GM11168 (cell line): ENCODE results near the gene LEFTY1.

ENCODE experiments used
- in situ Hi-C: fragments of 300-500 bp; cut with MboI; formaldehyde crosslinking; loops from one replicate; pipeline ENCODE4 v1.12.0; 2022; ENCODE audit warnings: low sequenced_read_pairs; ENCODE audit not compliant: unreplicated experiment

Gene LEFTY1

DNA sequence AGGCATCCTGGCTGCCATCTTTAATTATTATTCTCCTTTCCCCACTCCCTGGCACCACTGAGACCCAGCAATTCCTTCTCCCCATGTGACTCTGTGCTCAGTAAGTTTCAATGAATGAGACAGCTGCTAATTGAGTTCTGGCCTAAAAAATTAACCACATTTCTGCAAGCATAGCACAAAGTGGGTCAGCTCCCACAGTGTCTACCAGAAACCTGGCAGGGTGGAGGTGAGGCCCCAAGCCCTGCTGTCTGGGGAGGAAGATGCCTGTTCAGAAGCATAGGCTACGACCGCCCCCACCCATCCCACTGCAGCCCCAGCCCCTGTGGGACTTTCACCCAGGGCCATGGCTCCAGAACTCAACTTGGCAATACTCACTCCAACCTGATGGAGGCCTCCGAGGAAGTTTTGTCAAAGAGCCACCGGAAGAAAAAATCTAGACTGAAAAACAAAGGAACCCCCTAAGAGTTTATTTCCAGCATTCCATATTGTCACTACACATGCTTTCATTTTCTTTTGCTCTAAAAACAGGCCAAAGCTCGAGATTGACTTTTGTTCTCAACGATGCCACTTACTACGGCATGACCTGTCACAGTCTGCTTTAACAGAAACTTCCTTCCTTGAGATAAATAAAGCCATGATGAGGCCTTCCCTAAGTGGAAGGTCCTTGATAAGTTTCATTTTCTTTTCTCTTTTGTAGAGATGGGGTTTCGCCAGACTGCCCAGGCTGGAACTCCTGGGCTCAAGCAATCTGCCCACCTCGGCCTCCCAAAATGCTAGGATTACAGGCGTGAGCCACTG, 33.2 kb downstream of the LEFTY1 start:
- in situ Hi-C loops = no loop called here

DNA sequence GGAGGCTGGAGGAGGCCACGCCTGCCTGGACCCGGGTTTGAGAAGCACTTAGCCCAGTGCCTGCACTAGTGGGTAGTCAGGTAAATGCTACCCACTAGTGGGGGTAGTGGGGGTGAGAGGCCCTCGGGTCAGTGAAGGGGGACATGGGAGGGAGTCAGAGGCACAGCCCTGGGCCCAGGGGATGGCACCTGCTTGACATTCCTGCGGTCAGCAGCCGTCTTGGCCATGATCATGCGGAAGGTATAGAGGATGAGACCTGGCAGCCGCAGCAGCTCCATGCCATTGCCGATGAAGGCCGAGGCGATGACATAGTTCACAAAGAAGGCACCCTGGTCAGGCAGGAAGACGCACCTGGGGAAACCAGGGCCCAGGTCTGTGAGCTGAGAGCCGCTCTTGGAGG, 35.5 kb downstream of the LEFTY1 start:
- in situ Hi-C loops = no loop called here

DNA sequence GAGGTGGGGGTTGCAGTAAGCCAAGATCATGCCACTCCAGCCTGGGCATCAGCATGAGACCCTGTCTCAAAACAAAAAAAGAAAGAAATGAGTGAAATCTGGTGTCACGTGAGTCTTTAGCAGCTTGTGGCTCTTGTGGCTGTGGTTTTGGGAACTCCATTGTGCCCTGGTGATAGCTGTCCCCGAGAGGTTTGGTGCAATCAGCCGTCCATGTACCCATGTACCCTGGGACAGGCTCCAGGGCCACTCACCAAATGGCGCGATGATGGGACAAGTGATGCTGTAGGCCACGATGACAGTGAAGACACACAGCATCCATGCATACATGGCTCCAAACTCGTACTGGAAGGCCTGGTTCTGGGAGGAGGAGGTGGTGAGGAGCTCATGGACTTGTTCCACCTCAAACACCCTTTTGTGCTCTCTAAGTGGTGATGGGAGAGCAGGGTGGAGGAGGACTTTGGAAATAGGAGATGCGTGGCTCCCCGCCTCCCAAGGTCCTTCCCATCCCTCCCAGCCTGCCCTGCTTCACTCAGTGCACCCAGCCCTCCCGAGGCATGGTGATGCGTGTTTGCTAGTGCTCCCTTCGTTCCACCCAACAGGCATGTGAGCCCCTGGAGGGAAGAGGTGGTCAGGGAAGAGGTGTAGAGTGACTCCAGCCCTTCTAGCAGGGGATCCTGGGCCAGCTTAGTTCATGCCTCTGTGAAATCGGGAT, 36.4 kb downstream of the LEFTY1 start:
- in situ Hi-C loops = no loop called here

DNA sequence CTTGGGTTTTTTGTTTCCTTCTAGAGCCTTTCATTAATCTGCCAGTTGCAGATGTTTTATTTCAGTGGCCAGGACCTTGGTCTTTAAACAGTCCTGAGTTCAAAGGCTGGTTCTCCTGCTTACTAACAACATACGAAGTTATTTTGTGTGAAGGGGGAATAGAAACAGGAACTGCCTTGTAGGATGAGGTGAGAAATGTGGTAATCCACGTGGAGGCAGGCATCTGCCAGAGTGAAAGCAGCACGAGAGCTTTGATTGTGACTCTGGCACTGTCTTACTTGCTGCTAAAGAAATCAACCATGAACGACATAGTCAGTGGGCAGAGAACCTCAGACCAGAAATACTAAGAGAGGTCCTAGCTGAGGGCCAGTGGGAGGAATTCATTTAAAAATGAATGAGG, 37.1 kb downstream of the LEFTY1 start:
- in situ Hi-C loops = no loop called here

DNA sequence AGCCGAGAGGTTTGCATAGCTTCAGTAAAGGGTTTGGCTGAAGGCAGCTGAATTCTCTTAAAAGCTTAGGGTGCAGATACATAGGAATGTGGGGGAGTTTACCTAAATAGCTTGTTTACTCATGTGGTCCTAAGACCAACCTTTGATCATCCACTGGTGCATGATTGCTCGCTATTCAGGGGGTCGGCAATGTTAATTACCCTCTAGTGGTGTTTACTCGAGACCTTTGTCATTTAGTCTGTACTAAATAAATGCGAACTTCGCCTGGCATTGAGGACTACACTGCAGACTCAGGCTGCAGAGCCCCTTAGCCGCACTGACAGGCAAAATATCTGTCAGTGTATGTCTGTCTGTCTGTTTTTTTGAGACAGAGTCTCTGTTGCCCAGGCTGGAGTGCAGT, 38.6 kb downstream of the LEFTY1 start:
- in situ Hi-C loops = no loop called here

DNA sequence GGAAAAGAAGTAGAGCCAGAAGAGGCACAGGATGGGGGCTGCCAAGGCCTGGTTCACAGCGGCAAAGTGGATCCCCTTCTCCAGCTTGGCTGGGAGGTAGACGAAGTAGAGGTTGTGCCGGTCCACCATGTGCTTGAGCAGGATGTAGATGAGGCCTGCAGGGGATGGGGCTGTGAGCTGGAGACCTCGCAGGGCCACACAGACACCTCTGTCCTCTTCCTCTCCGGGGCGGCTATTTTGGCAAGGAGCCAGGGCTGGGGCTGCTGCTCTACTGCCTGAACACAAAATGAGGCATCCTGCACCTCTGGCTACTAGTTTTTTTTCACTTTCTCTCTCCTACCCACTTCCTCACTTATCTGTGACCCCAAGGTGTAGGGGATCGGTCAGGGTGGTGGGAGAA, 39.0 kb downstream of the LEFTY1 start:
- in situ Hi-C loops = no loop called here

DNA sequence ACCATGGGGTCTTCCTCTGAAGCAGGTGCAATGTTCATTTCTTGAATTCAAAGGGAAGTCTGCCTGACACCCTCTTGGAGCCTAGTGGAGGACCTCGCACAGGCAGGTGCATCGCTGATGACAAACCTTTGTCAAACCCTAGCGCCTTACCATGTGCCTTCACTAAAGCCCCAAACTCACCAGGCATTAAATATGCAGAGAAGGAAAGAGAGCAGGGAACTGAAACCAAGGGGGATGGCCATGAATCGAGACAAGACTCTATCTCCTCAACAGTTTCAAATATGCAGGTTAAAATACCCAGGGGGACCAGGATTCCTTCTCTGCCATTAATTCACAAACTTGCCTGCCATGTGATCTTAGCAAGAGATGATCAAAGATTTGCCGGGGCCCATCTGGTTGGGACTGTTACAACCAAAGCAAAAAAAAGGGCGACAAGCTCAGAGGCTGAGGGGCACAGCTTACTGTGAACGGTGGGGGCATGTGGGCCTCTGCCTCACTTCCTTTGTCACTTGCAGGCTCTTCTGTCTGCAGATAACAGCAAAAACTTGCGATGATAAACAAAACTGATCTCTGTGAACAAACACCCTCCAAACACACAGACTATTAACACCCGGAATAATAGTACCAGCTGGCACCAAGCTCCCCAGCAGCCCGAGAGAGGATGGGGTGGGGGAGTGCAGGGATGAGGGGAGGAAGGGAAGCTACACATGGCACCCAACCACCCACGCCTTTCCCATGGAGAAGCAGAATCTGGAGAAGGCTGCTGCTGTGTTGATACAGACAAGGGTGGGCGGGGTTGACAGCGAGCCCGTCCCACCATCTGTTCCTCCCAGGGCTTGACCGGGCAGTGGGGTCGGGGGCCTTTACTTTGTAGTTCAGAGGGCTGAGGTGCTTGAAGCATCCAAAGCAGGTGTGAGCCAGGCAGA, 40.7 kb downstream of the LEFTY1 start:
- in situ Hi-C loops = no loop called here

DNA sequence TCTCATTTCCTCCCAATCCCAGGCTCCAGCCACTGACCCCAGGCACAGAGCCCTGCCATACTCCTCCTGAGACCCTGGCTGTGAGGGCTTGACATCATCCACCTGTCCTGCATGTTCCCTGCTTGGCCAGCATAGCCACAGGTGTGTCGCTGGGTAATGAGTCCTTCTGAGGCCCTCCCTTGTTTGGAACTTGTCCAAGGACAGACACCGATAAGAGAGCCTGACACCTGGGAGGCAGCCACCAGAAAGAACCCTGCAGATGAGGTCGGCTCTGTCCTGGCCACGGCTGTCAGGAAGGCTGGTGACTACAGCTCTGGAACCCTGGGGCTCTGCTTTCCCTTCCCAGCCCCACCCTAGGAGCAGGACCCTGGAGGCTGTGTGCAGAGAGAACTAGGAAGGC, 41.3 kb downstream of the LEFTY1 start:
- in situ Hi-C loops = no loop called here

DNA sequence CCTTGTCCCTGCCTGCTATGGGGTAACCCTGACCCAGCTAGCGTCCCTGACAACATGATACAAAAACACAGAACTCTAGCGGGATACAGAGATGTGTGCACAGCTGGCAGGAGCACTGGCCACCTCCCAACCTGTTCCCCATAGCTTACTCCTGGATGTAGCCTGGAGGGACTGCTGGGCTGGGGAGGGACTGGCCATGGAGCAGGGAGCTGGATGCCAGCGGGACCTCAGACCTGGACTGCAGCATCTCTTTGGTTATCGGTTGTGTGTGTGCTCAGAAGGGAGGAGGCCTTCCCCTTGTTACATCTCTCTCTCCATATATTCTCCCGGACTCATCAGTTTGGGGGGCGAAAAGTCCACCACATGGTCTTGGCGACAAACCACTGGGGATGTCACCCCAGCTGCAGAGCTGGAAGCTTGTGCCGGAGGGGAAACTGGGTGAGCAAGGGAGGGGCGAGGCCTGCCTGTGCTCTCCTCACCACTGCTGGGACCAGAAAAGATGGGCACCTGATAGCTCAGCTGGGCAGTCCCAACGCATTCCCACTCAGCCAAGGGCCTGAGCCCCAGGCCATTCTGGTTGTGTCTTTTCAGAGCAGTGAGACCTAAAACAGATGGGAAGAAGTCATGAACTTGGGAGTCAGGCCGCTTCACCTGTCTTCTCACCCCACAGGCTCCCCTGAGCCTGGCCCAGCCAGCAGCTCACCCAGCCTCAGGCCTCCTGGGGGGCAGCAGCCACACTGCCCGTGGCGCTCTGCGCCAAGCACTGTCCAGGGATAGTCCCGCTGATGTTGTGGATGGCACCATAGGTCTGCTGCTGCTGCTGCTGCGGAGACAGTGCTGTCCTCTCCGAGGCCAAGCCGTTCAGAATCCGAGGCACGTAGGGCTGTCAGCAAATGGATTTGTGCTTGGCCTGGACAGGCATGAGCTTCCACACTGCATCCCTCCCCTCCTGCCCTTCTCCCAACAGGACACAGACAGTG, 42.3 kb downstream of the LEFTY1 start:
- in situ Hi-C loops = no loop called here

DNA sequence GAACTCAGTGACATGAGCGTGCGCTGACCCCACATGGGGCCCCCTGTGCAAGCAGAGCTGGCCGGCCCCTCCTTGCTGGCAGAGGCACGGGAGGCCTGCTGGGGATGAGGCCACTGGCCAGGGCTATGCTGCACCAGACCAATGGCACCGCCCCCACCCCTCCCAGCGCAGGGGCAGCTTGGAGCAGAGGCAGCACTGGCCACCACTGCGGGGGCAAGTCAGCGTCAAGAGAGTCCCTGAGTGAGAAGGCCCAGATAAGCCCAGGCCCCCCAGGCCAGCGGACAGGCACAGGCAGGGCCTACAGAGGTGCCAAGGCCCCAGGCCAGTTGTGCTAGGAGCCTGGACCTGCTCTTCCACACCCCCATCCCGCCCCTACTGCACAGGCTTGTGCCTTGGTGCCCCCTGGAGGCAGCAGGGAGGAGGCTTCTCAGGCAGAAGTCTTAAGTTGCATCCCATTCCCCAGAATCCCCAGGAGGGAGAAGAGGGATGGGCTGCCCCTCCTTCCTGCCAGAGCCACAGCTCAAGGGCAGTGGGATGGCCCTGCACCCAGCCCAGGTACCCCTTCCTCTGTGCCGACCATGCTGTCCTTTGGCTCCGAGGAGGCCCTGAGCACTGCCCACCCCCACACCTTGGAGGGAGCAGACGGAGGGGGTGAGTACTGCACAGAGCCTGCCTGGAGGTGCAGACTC, 43.2 kb downstream of the LEFTY1 start:
- in situ Hi-C loops = no loop called here

DNA sequence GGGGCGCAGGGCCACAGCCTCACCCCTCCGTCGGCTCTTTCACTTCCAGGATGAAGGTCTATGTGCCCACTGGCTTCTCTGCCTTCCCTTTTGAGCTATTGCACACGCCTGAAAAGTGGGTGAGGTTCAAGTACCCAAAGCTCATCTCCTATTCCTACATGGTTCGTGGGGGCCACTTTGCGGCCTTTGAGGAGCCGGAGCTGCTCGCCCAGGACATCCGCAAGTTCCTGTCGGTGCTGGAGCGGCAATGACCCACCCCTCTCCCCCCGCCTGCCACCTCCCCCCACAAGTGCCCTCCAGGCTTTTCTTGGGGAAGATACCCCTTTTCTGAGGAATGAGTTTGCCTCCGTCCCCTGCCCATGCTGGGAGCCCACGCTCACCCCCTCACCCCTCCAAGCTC, 43.8 kb downstream of the LEFTY1 start:
- in situ Hi-C loops = no loop called here

DNA sequence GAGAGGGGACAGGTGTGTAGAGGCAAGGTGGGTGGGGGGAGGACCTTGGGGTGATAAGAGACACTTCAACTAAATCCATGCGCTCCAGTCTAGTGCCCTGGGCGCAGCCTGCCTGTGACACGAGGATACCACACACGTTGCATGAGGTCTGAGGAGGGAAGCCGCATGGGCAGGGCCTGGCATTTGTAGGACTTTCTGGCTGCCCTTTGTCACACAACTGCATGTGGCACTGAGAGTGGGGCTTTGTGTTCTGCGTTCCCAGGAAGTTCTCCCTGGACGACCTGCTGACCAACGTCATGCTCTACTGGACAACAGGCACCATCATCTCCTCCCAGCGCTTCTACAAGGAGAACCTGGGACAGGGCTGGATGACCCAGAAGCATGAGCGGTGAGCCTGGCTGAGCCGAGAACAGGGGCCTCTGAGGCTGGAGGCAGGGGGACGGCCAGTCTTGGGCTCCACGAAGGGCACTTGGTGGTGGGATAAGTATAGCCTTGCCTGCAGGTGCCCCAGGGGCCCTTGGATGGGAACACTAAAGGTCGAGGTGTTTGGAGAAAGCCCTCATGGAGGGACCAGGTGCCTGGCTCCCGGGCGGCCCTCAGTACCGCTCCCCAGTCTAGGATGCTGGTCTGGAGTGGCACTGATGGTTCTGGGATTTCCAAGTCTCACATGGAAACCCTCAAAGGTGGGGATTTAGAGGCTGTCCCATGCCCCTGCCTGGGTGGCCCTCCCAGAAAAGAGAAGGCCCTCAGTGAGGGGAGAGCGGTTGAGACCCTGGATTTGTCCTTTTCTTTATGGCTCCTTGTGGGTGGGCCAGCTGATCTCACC, 44.5 kb downstream of the LEFTY1 start:
- in situ Hi-C loops = no loop called here

DNA sequence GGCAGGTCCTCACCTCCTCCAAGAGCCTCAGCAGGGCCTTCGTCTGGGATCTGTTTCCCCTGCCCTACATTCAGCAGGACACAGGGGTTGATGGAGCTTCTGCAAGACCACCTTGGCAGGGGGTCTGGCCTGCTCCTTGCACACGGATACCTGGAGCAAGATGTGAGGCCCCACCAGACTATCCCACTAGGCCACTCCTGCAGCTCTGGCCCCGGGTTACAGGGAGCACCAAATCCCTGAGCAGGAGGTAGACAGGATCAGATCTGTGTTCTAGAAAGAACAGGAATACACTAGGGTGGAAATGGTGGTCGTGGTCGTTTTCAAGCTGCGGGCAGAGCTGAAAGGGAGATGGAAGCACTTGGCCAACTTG, 45.5 kb downstream of the LEFTY1 start:
- in situ Hi-C loops = no loop called here

DNA sequence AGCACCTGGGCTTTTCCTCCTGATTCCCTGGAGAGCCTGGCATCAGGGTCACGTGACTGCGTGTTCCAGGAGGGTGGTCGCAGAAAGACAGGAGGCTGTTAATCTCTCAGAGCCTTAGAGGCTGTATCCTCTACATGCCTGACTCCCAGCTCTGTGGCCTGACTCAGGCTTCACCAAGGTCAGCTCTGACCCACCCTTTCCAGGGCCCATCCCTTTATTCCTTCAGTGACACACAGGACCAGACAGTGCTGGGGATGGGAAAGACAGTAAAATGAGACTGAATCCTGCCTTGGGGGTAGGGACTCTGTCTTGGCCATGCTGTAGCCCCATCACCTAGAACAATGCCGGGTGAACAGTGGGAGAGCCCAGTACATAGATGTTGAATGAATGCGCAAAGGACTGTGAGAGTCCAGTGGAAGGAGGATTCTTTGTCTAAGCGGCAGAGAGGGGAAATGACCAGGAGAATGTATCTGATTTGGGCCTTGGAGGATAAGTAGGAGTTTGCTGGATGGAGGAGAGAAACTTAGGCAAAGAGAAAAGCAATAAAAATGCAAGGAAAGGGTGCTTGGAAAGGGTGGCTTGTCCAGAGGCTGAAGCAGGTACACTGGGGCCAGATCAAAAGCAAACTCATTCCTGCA, 46.0 kb downstream of the LEFTY1 start:
- in situ Hi-C loops = no loop called here

DNA sequence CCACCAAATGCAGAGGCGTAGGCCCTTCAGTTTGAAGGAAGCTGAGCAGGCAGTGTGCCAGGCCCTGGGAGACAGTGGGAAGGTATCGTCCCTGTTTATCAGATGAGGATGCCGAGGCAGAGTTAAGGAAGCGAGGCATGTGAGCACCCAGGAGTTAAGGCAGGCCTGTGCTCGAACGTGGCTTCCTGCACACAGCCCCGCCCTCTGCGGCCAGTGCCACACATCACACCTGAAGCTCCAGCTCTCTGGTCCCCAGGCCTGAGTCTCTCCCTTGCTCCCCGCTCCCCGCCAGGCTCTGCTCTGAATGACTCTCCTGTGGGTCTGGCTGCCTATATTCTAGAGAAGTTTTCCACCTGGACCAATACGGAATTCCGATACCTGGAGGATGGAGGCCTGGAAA, 46.9 kb downstream of the LEFTY1 start:
- in situ Hi-C loops = no loop called here

DNA sequence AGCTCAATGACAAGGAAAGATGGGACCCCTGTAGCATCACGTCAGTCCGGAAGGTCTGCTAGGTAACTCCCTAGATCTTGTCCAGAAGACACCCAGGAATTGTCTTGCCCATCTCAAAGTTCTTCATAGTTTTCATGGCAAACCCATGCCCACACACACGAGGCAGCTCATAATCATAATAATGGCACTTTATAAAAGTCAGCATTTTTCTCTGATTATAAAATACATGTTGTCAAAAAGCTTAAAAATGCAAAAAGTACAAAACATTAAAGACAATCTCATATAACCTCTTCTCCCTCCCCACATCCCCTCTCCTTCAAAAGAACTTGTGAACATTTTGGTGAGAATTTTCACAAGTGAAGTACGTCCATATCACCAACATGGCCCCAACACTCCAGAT, 48.2 kb downstream of the LEFTY1 start:
- in situ Hi-C loops = no loop called here

DNA sequence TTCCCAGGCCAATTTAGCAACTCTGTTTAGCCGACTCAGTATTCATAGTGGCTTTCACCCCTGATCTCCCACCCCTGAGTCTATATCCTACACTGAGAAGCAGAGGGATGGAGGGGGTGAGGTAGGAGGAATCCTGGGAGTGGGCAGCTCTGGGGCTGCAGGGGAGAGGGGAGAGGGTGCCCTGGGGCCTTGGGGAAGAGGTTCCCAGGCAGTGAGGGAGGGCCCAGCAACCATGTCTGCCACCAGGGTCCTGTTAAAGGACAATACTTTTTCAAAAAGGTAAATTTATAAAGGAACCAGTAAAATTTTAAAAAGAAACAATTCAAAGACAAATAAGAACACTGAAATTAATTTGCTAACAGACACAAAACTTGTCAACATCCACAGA, 48.7 kb downstream of the LEFTY1 start:
- in situ Hi-C loops = no loop called here

DNA sequence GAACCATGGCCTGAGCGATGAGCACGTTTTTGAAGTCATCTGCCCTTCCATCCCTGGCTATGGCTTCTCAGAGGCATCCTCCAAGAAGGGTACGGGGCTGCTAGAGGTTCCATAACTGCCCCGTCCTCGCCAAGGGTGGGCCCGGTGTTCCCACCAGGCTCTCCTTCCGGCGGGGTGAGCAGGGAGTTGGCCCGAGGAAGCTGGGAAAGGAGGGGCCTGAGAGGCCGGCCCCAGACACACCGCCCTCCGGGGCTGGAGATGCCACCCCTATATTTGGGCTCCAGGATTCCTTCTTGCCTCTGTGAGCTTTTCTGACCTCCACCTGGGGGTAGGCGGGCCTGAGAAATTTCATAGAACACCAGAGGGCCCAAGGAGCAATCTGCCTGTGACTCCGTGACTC, 50.2 kb downstream of the LEFTY1 start:
- in situ Hi-C loops = no loop called here
